Kidney (tissue), 14 donors: ENCODE results near the gene PPT2. TPM values are rescaled to one million over a fixed set of nuclear protein-coding genes. Genes with fewer than 3 reads are reported as not detected.

Experiments
- DNase-seq, 5 donors: peaks; one replicate each; pipeline ENCODE4 v3.0.0-alpha.2; 2013 to 2020
- FAIRE-seq: peaks from 2 replicates; lab custom pipeline; 2012; peaks lifted over from hg19 to GRCh38; lab: Jason Lieb, UNC
- H3K27ac ChIP-seq, 2 donors: one replicate each; pipeline ENCODE4 v1.7.0; 2013; ENCODE audit warnings: low read depth in 2 of 2, low read length in 2 of 2, inconsistent platforms in 1 of 2
- H3K27me3 ChIP-seq: one replicate; pipeline ENCODE4 v1.7.1; 2013; ENCODE audit warnings: low read length, inconsistent platforms; ENCODE audit not compliant: control insufficient read depth, insufficient read depth
- H3K36me3 ChIP-seq, 3 donors: one replicate each; pipeline versions ENCODE4 v1.7.0 to v1.7.1; 2013; ENCODE audit warnings: low read length in 3 of 3, control low read depth in 1 of 3, inconsistent platforms in 1 of 3; ENCODE audit not compliant: insufficient read depth in 3 of 3, control insufficient read depth in 2 of 3
- H3K4me1 ChIP-seq, 3 donors: one replicate each; pipeline versions ENCODE4 v1.7.0 to v1.7.1; 2013; ENCODE audit warnings: low read length in 3 of 3, inconsistent platforms in 1 of 3, low read depth in 1 of 3; ENCODE audit not compliant: control insufficient read depth in 2 of 3, insufficient read depth in 2 of 3
- H3K4me3 ChIP-seq, 3 donors: one replicate each; pipeline versions ENCODE4 v1.7.0 to v1.8.1; 2013; ENCODE audit warnings: low read length in 3 of 3, control low read depth in 1 of 3, inconsistent platforms in 1 of 3
- H3K9ac ChIP-seq, 3 donors: one replicate each; pipeline versions ENCODE4 v1.7.0 to v1.7.1; 2013; ENCODE audit warnings: low read length in 3 of 3, control low read depth in 1 of 3, inconsistent platforms in 1 of 3
- H3K9me3 ChIP-seq, 3 donors: one replicate each; pipeline versions ENCODE4 v1.7.0 to v1.7.1; 2013; ENCODE audit warnings: low read length in 3 of 3, control low read depth in 1 of 3, inconsistent platforms in 1 of 3; ENCODE audit not compliant: control insufficient read depth in 2 of 3, insufficient read depth in 1 of 3
- CTCF ChIP-seq: IDR thresholded peaks from 3 replicates; pipeline ENCODE4 v1.5.1; 2012; ENCODE audit warnings: mild to moderate bottlenecking, moderate library complexity, borderline replicate concordance; ENCODE audit not compliant: insufficient read depth; ENCODE audit errors: extremely low read depth
- intact Hi-C: fragments of 100-400 bp; cut with DNase I; formaldehyde crosslinking; loops from one replicate; pipeline ENCODE4 v1.11.1; 2022
- polyA plus RNA-seq: library from polyadenylated mRNA; stranded (reverse); fragments of 350-450 nt; fragmentation: Illumina TruSeq; extraction: RNeasy Lipid Tissue Mini Kit (QIAGEN cat#74804); gene quantifications from one replicate; pipeline ENCODE4 v1.2.3, GENCODE V29; 2014; ENCODE audit warnings: low read depth, low replicate concordance; ENCODE audit not compliant: insufficient read depth
- total RNA-seq: library from RNA; stranded (reverse); fragmentation: NEBNext Ultra II Directional; extraction: Animal tissue kit (Norgen Biotek cat#: 25700); gene quantifications from one replicate; pipeline ENCODE4 v1.2.1, GENCODE V29; 2021
- donor health status: control.
- donor health status: control.
- donor health status: control.
- donor health status: control.
- donor health status: control.
- donor health status: DM: yes; HTN: yes; CAD: no.
- donor health status: Normal renal cell carcinoma (clear cell type).

Gene PPT2
- total and polyA plus RNA-seq, 2 donors from 2014 or later = 20.3 to 23.0 TPM

- H3K36me3 ChIP-seq = no peaks in the 10 kb centered on the region
- FAIRE-seq = no peak
Observed at GRCh38 chr6:32147401-32148132, 6.4 kb upstream of the PPT2 start.

GRCh38 chr6:32148289-32149091 lies 5.5 kb upstream of the PPT2 start:
- Histone ChIP-seq H3K36me3 (no peaks in the 10 kb centered on the region), H3K9me3 (no peaks in the 10 kb centered on the region), H3K9ac (peak overlapping the region in 1 of 3 donors; percentile 36), H3K27me3 (no peaks in the 10 kb centered on the region), H3K4me3 (peak overlapping the region in 2 of 3 donors; percentile 49 to 58), H3K4me1 (peaks cover 4 to 9% (median 7%) of the 10 kb centered on the region in 3 donors), H3K27ac (no peak overlapping the region)
- FAIRE-seq = no peak
- DNase-seq = peak; percentile 85 to 93 (median 90)
- no peak for TF ChIP-seq CTCF
- intact Hi-C loops = no loop called here

More at GRCh38 chr6:32147401-32148132, 6.4 kb upstream of the PPT2 start:
- no peak overlapping the region for H3K9ac ChIP-seq
- H3K27ac ChIP-seq = no peak overlapping the region
- DNase-seq = no peak
- intact Hi-C loops = no loop called here
- no peak overlapping the region for H3K4me3 ChIP-seq
- no peak for TF ChIP-seq CTCF
- peaks cover 0 to 6% (median 6%) of the 10 kb centered on the region in 3 donors for H3K4me1 ChIP-seq
- H3K27me3 ChIP-seq = no peaks in the 10 kb centered on the region
- no peaks in the 10 kb centered on the region for H3K9me3 ChIP-seq

GRCh38 chr6:32149092-32149755 lies 4.7 kb upstream of the PPT2 start:
- no peak for TF ChIP-seq CTCF
- intact Hi-C loops = no loop called here
- H3K27me3 ChIP-seq = no peaks in the 10 kb centered on the region
- H3K27ac ChIP-seq = no peak overlapping the region
- peak in 2 of 5 donors; percentile 23 to 67 for DNase-seq
- H3K4me3 ChIP-seq = peak overlapping the region in 1 of 3 donors; percentile 51
- no peak for FAIRE-seq
- H3K9me3 ChIP-seq = no peaks in the 10 kb centered on the region
- H3K4me1 ChIP-seq = peaks cover 4 to 9% (median 7%) of the 10 kb centered on the region in 3 donors
- H3K36me3 ChIP-seq = no peaks in the 10 kb centered on the region
- H3K9ac ChIP-seq = no peak overlapping the region
